HS-27A (cell line): ENCODE data around the gene NEK1.

ENCODE experiments used
- DNase-seq: peaks from one replicate; pipeline ENCODE4 v3.0.0-alpha.2; 2012; ENCODE audit warnings: low read depth, missing footprints

The NEK1 gene

DNA sequence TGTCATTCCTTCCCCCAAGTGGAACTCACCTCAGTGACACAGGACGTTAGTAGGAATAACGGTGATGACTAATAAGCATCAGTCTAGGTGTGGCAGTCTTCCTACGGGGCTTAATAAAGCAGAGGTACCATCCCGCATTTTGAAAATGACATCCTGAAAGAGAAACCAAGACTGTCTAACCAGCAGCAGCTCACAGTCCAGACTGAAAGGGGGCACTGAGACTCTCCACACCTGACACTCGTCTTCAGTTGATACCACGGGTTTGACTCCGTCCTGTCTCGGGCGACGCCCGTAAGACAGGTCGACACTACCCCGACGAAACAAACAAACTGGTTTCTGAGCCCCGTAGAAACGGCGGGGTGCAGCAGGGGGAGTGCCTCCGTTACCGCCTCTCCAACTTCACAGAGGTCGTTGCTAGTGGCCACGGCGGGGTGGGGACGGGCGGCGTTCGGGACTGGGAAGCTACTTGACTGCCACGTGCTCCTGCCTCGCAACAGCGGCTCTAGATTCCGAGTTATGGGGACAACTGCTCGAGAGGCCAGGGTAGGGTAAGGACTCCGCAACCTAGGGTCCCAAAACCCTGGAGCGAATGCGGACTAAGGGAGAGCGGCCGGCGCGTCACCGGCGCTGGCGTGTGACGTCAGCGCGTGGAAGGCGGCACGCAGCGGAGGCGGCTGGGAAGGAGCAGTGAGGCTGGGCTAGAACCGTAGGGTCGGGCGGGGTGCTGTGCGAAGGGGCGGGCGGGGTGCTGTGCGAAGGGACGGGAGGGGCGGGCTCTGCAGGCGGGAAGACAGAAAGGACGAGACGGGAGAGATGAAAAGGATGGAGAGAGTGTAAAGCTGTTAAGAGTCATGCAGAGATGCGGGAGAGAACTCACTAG is at the start of gene NEK1:
NEK1 (minus strand) TSS at position 593 of the 880 bp plus-strand sequence. CDS start 9,953 bp downstream, outside the sequence.
- DNase-seq = no peak

DNA sequence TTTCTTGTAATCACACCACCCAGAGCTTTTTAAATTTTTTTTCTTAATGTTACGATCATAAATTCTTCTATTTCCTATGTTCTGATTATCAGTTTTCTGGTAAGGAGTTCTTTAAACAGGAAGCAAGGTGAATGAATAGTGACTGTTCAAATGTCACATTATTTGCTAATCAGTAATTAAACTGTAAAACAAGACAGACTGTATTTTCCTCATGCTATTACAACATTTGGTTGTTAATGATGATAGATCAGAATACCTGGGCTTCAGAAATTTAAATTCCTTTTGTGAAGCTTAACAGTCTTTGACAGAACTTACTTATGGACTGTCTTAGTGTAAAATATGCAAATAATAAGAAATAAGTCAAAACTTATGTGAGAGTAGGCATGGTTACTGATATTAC is 49.4 kb upstream of the NEK1 start:
- DNase-seq = no peak

- DNase-seq = no peak
Observed at GRCh38 chr4:169660929-169661328, 48.5 kb upstream of the NEK1 start.

DNA sequence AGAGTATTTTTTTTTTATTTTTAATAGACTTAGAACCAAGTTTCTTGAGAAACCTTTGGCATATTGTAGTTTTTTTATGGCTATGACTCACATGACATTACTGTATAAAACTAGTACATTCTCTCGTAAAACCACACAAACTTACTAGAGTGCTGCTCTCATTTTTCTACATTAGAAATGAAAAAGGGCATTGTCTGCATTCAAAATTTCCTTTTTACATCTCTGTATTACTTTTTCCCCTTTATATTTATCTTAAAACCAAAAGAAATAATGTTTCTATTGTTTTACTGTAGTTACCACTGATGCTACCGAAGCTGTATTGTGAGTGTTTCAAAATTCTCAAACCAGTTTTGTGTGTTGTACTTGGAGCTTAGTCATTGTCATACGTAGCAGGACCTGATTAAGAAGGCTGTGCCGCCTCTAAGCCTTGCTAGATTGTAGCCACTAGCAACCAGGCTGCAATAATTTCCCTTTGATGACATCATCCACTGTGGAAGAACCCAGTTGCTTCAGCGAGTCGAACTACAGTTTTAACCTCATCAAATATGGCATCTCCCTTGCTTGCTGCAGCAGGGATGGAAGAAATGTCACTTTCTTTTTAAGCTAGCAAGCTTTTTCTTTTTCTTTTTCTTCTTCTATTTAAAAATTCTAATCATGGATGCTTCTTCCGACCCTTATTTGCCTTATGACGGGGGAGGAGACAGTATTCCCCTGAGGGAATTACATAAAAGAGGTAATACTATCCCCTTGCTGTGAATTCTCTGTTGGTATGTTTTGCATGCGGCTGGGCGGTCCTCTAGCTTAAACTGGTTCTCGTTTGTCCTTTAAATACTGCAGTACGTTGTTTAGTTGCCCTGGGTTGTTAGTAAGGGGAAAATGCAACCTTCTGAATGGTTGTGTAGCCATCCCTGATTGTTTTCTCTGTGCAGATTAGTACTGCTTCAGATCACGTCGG is 47.6 kb upstream of the NEK1 start:
- DNase-seq = peak; percentile 65

DNA sequence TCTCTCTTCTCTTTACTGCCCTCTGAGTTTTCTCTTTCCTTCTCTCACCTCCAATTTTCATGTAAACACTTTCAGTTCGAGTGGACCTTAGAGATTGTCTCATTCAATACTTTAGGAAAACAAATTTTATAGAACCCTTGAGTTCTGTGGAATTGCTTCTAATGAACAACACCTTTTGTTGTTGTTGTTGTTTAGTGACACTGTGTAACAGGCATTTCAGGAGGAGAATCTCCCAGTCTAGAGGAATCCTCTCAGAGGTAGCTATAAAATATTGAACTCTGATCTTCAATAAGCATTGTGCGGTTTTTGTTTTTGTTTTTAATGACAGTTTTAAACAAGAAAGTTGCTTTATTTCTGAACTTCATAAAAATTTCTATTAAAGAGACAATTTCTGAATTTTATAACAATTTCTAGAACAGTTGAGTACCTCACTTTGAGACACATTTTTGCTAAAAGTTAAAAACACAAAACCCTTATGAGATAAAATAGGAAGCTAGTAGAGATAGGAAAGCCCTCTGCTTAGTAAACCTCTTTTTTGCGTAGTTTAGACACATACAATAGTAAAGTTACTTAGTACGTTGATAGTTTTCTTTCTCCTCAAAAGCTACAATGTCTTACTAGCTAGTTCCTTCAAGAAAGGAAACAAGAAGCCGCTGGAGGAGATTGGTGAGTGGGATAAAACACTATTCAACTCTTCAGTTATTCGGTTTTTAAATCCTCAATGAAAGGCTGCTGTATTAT is 46.8 kb upstream of the NEK1 start:
- DNase-seq = no peak

DNA sequence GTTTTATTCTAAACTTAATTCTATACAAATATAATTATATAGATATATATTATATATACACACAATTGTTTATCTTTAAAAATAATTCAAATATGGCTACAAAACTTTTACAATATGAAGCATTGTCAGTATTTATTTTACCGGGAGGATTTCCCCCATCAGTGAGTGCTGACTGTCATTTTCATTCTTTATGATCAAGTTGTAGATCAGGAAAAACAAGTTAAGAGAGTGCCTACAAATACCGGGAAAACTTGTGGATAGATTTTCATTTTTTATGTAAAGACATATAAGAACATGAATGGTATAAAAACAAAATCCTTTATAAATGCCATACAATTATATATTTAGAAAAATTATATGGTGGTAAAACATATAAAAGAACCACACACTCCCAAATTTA is 45.8 kb upstream of the NEK1 start:
- no peak for DNase-seq

GRCh38 chr4:169657470-169658107 is 45.2 kb upstream of the NEK1 start:
- no peak for DNase-seq

DNA sequence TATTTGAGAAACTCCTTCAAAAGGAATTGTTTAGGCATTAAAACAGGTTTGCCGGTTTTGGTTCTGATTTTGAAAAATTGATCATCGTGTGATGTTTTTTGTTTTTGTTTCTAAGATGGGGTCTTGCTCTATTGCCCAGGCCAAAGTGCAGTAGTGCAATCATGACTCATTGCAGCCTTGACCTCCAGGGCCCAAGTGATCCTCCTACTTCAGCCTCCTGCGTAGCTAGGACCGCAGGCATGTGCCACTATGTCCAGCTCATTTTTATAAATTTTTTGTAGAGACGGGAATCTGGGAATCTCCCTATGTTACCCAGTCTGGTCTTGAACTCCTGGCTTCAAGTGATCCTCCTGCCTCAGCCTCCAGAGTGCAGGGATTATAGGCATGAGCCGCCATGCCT is 43.0 kb upstream of the NEK1 start:
- no peak for DNase-seq

DNA sequence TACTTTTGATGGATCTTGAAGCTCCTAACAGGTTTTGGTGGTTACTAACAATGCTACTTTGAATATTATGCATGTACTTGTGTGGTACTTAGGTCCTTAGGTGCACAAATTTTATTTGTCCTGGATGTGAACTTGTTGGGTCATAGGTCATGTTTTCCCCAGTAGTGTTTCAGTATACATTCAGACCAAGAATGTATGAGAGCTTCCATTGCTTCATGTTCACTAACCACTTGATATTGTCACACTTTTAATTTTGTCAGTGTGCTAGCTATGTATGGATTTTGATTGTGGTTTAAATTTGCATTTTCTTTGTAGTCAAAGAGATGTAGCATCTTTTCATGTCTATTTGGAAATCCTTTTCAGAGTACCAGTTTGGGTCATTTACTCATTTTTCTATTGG is 40.2 kb upstream of the NEK1 start:
- no peak for DNase-seq

DNA sequence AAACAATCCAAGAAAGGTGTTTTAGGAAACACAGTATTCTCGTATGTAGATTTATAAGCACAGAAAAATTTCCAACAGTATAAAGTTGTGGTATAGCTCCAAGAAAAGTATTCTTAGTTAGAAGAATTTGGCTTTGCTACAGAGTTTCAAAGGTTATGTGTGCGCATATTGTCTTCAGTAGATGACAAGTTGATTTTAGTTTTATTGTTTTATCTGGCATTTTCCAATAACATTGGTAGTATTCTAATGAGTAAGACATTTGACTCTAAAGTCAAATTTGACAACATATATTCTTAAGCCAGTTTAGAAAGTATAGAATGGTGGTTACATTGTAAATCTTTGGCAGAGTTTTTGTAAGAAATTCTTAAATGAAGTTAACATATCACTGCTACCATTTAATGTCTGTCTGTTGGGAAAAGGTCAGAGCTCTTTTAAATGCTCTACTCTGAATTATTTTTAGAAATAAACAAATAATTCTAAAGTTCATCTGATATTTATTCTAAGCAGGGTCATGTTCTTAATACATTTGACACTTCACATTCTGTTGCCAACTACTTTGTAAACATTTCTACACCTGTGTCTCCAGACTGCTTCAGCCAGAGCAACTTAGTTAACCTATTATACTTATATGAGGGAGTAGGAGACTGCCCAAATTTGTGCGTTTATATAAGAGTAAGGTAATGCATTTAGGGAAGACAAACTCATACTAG is 38.0 kb upstream of the NEK1 start:
- DNase-seq = no peak

GRCh38 chr4:169649545-169650226 is 37.3 kb upstream of the NEK1 start:
- DNase-seq = no peak

- DNase-seq = no peak
Observed at GRCh38 chr4:169645627-169646026, 33.2 kb upstream of the NEK1 start.

DNA sequence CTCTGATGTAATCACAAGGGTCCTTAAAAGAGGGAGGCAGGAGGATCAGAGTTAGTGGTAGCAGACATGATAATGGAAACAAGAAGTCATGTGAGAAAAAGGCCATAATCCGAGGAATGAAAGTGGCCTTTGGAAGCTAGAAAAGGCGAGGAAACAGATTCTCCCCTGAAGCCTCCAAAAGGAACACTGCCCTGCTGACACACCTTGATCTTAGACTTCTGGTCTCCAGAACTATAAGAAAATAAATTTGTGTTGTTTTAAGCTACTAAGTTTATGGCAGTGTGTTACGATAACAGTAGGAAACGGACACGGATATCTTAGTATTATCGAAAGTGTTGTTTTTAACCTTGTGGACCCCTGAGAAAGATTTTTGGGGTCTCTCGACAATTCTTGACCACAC is 32.4 kb upstream of the NEK1 start:
- DNase-seq = no peak

DNA sequence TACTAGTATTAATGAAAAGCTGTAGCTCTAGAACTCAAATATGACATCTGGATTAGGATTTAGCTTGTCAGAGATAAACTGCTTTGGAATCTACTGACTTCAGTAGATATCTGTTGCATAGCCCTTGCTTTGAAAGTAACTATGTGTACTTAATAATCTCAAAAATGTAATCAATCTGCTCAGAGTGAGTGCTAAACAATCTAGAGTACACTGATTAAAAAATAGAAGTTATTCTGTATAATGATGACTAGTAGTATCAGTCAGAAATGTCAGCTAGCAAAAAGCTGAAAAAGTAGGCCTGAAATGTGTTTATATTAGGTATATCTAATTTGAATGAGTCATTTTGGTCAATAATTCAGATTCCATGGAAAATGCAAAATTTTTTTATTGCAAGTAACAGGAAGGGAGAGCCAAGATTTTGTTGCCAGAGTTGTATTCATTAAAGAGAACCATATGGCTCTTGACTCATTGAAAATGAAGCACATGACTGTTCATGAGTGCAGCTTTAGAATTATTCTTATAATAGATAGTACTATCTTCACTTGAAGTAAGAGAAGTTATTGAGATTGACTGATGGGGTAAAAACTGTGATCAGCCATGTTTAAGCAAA is 28.0 kb upstream of the NEK1 start:
- DNase-seq = no peak

GRCh38 chr4:169634975-169635374 is 22.6 kb upstream of the NEK1 start:
- DNase-seq = no peak

DNA sequence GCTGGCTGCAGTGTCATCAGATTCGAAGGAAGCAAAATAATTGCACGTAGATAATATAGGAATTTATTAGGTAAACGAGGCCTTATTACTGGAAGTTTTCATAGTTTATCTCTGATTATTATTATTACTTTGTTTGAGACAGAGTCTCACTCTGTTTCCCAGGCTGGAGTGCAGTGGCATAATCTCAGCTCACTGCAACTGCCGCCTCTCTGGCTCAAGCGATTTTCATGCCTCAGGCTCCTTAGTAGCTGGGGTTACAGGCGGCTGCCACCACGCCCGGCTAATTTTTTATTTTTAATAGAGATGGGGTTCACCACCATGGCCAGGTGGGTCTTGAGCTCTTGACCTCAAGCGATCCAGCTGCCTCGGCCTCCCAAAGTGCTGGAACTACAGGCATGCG is 20.5 kb upstream of the NEK1 start:
- DNase-seq = no peak

GRCh38 chr4:169630069-169630468 is 17.7 kb upstream of the NEK1 start:
- DNase-seq = no peak

- no peak for DNase-seq
Observed at GRCh38 chr4:169628579-169628978, 16.2 kb upstream of the NEK1 start.

DNA sequence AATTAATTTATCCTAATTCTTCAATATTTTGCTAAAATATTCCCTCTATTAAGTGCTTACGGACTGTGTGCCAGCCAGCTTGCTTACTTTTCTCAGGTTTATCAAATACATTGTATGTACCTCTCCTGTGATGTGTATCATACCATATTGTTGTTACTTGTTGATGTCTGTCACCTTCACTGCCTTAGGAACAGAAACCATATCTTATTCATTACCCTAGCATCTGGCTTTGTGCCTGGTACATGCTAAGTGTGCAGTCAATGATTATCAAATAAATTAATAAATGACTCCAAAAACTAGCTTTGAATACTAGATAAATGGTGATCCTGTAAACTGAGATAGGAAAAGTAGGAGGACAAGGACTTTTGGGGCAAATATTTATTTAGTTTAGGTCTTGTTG is 14.9 kb upstream of the NEK1 start:
- DNase-seq = no peak
